ENCODE data around the gene CBFA2T3. TPM values are rescaled to one million over a fixed set of nuclear protein-coding genes. Genes with fewer than 3 reads are reported as not detected.

CBFA2T3 gene
- polyA plus RNA-seq, 1 experiment, result not detected

- no peak for DNase-seq (ENCODE audit: low read depth, low spot score)
- POLR2A ChIA-PET, result no interaction called here
- no peak for TF ChIP-seq CTCF (IDR thresholded peaks at IDR 0.05; ENCODE audit: low read depth, low read length)
- Histone ChIP-seq H3K27me3 (ENCODE audit: control insufficient read depth, insufficient read depth, low read length) (peaks cover 38% of the 10 kb centered on the region), H3K9me3 (ENCODE audit: control insufficient read depth, insufficient read depth, low read length) (peaks cover 18% of the 10 kb centered on the region), H3K27ac (ENCODE audit: low read depth, low read length) (no peak overlapping the region), H3K4me3 (ENCODE audit: low read depth, low read length) (no peak overlapping the region)
- CTCF ChIA-PET, result no interaction called here
Observed at GRCh38 chr16:88932929-88933328, 44.1 kb downstream of the CBFA2T3 start.

GRCh38 chr16:88931936-88932335 lies 45.1 kb downstream of the CBFA2T3 start:
- no peak overlapping the region for H3K4me3 ChIP-seq (ENCODE audit: low read depth, low read length)
- DNase-seq (ENCODE audit: low read depth, low spot score), result no peak
- H3K27ac ChIP-seq (ENCODE audit: low read depth, low read length), result no peak overlapping the region
- CTCF ChIA-PET, result no interaction called here
- POLR2A ChIA-PET, result interaction anchor here (0.7 kb wide), 1 partner anchor 1279 kb away, joined by 3 read pairs; no protein-coding TSS in a partner anchor
- no peak for TF ChIP-seq CTCF (IDR thresholded peaks at IDR 0.05; ENCODE audit: low read depth, low read length)
- H3K9me3 ChIP-seq (ENCODE audit: control insufficient read depth, insufficient read depth, low read length), result peaks cover 21% of the 10 kb centered on the region
- peaks cover 33% of the 10 kb centered on the region for H3K27me3 ChIP-seq (ENCODE audit: control insufficient read depth, insufficient read depth, low read length)

- peaks cover 21% of the 10 kb centered on the region for H3K9me3 ChIP-seq (ENCODE audit: control insufficient read depth, insufficient read depth, low read length)
- H3K27ac ChIP-seq (ENCODE audit: low read depth, low read length), result no peak overlapping the region
- no peak for DNase-seq (ENCODE audit: low read depth, low spot score)
- ChIA-PET POLR2A (interaction anchor here (0.7 kb wide), 1 partner anchor 1279 kb away, joined by 3 read pairs; no protein-coding TSS in a partner anchor), CTCF (no interaction called here)
- H3K27me3 ChIP-seq (ENCODE audit: control insufficient read depth, insufficient read depth, low read length), result peaks cover 29% of the 10 kb centered on the region
- no peak overlapping the region for H3K4me3 ChIP-seq (ENCODE audit: low read depth, low read length)
- TF ChIP-seq CTCF (IDR thresholded peaks at IDR 0.05; ENCODE audit: low read depth, low read length), result no peak
Observed at GRCh38 chr16:88931373-88931900, 45.6 kb downstream of the CBFA2T3 start.

- Histone ChIP-seq H3K9me3 (ENCODE audit: control insufficient read depth, insufficient read depth, low read length) (peaks cover 21% of the 10 kb centered on the region), H3K4me3 (ENCODE audit: low read depth, low read length) (no peak overlapping the region), H3K27ac (ENCODE audit: low read depth, low read length) (no peak overlapping the region), H3K27me3 (ENCODE audit: control insufficient read depth, insufficient read depth, low read length) (peaks cover 26% of the 10 kb centered on the region)
- ChIA-PET POLR2A (no interaction called here), CTCF (no interaction called here)
- no peak for TF ChIP-seq CTCF (IDR thresholded peaks at IDR 0.05; ENCODE audit: low read depth, low read length)
- no peak for DNase-seq (ENCODE audit: low read depth, low spot score)
Observed at GRCh38 chr16:88930716-88931115, 46.3 kb downstream of the CBFA2T3 start.

GRCh38 chr16:88929091-88929445 lies 47.9 kb downstream of the CBFA2T3 start:
- no peak for DNase-seq (ENCODE audit: low read depth, low spot score)
- ChIA-PET CTCF (no interaction called here), POLR2A (no interaction called here)
- Histone ChIP-seq H3K27me3 (ENCODE audit: control insufficient read depth, insufficient read depth, low read length) (peaks cover 19% of the 10 kb centered on the region), H3K4me3 (ENCODE audit: low read depth, low read length) (no peak overlapping the region), H3K9me3 (ENCODE audit: control insufficient read depth, insufficient read depth, low read length) (peaks cover 21% of the 10 kb centered on the region), H3K27ac (ENCODE audit: low read depth, low read length) (no peak overlapping the region)
- no peak for TF ChIP-seq CTCF (IDR thresholded peaks at IDR 0.05; ENCODE audit: low read depth, low read length)

Measured in AG04450 (cell line).